Nasal cavity respiratory epithelium epithelial cell of viscerocranial mucosa (primary cell): Measurements from ENCODE around the gene IFITM1. TPM values are rescaled to one million over a fixed set of nuclear protein-coding genes. Genes with fewer than 3 reads are reported as not detected.

Experiments
- total RNA-seq: library from RNA; depleted of rRNA; stranded (reverse); fragments of >200 nt; gene quantifications from 2 replicates; pipeline ENCODE4 v1.2.3, GENCODE V29; 2014

The IFITM1 gene
- 5.9 and 7.9 TPM in 2 replicates for total RNA-seq

GRCh38 chr11:313787-314553 lies at the start of gene IFITM1:
Gene IFITM1, plus strand, starts transcription at chr11:314040. Its CDS starts 131 bp downstream, at chr11:314171.

GRCh38 chr11:278001-278951 lies 35.6 kb upstream of the IFITM1 start, which contains the start of gene NLRP6:
Gene NLRP6, plus strand, starts transcription at chr11:278407. Its CDS starts 163 bp downstream, at chr11:278570.

DNA sequence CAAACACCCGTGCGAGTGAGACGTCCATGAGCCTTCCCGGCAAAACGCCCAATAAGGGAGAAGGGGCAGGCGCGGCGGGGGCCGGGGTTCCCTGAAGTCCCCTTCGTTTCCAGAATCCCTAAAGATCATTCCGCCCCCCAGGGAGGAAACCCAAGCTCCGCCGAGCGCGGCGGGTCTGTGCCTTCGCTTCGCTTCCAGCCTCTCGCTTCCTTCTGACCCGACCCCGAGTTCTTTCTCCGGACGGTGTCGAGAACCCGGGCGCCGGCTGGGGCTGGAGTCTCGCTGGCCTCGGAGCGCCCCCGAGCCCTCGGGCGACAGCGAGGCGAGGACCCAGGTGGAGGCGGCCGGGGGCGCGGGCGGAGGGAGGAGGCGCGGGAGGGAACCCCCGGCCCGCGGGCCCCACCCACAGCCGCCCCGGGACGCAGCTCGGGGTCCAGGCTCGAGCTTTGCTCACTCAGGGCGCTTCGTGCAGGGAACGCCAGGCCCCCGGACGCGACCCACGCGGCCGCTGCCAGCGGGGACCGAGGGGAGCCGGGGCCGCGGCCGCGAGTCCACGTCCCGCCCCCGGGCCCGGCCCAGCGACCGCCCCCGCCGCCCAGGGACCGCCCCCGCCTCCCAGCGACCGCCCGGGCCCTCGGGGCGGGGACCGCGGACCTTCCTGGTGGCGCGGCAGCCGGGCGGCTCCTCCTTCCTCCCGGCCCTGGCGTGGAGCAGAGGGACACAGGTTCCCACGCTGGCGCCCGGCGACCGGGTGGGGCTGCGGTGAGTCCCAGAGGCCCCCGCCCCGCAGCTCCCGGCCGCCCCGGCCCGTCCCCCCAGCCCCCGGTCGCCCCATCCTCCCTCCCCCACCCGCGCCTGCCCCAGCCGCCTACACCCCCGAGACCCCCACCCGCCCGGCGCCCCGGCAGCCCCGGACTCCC lies 25.1 kb upstream of the IFITM1 start, which contains the start of gene PGGHG:
Gene PGGHG (plus strand): TSS at position 649 of the 920 bp plus-strand sequence. CDS start 691 bp downstream, outside the sequence.

GRCh38 chr11:299081-299891 lies 14.6 kb upstream of the IFITM1 start, which contains the start of gene IFITM5:
Gene IFITM5, minus strand, starts transcription at chr11:299526. Its CDS starts 36 bp downstream, at chr11:299490.

DNA sequence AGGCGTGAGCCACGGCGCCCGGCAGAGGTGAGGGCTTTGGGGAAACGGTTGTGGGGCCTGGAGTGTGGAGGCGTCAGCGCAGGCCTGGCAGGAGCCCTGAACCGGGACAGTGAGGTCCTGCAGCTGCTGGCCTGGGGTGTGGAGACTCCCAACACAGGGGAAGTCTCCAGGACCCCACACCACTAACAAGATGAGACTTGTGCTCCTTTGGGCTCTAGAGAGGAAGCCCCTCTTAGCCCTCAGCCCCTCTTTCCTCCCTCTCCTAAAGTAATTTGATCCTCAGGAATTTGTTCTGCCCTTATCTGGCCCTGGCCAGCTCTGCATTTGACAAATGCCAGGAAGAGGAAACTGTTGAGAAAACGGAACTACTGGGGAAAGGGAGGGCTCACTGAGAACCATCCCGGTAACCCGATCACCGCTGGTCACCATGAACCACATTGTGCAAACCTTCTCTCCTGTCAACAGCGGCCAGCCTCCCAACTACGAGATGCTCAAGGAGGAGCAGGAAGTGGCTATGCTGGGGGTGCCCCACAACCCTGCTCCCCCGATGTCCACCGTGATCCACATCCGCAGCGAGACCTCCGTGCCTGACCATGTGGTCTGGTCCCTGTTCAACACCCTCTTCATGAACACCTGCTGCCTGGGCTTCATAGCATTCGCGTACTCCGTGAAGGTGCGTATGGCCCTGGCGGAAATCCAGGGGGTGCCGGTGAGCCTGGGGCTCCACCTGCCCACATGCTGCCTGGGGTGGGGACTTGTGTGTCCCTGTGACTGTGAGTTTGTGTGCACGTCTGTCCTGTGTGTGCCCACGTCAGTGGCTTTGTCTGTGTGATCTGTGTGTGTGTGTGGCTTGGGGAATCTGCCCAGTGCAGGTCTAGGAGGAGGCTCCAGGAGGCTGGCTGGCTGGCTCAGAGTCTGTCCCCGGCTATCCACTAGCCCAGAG lies 5.8 kb upstream of the IFITM1 start, which contains the start of gene IFITM2:
Gene IFITM2 (plus strand): TSS at position 51 of the 943 bp plus-strand sequence. CDS start 377 bp downstream, at position 428.

Other genes starting within 250 kb of the IFITM1 start
- not detected in 2 replicates for gene SCGB1C1, start 121.0 kb upstream of the IFITM1 start, total RNA-seq
- gene BET1L, start 106.6 kb upstream of the IFITM1 start, total RNA-seq: 15.0 and 25.0 TPM in 2 replicates
- gene RIC8A, start 106.3 kb upstream of the IFITM1 start, total RNA-seq: 126 and 142 TPM in 2 replicates
- gene SIRT3, start 77.7 kb upstream of the IFITM1 start, total RNA-seq: 8.4 and 9.2 TPM in 2 replicates
- gene PSMD13, start 77.1 kb upstream of the IFITM1 start, total RNA-seq: 83.6 and 141 TPM in 2 replicates
- not detected in 2 replicates for gene NLRP6, start 35.6 kb upstream of the IFITM1 start, total RNA-seq
- gene PGGHG, start 24.9 kb upstream of the IFITM1 start, total RNA-seq: 1.7 and 5.5 TPM in 2 replicates
- not detected in 2 replicates for gene IFITM5, start 14.5 kb upstream of the IFITM1 start, total RNA-seq
- 2.8 and 7.2 TPM in 2 replicates for gene IFITM2, start 6.2 kb upstream of the IFITM1 start, total RNA-seq
- gene IFITM3, start 6.8 kb downstream of the IFITM1 start, total RNA-seq: 15.0 and 35.7 TPM in 2 replicates
- gene B4GALNT4, start 55.5 kb downstream of the IFITM1 start, total RNA-seq: 4.8 and 17.3 TPM in 2 replicates
- 208 and 214 TPM in 2 replicates for gene PKP3, start 80.2 kb downstream of the IFITM1 start, total RNA-seq
- gene SIGIRR, start 101.0 kb downstream of the IFITM1 start, total RNA-seq: 7.4 and 22.2 TPM in 2 replicates
- gene ANO9, start 128.0 kb downstream of the IFITM1 start, total RNA-seq: 4.4 and 15.9 TPM in 2 replicates
- gene PTDSS2, start 136.2 kb downstream of the IFITM1 start, total RNA-seq: 24.3 and 31.7 TPM in 2 replicates
- gene RNH1, start 193.2 kb downstream of the IFITM1 start, total RNA-seq: 339 and 399 TPM in 2 replicates
- 99.5 and 124 TPM in 2 replicates for gene HRAS, start 221.5 kb downstream of the IFITM1 start, total RNA-seq
- gene LRRC56, start 223.5 kb downstream of the IFITM1 start, total RNA-seq: 0.34 and 1.4 TPM in 2 replicates
- 1.0 and 2.0 TPM in 2 replicates for gene LMNTD2, start 246.7 kb downstream of the IFITM1 start, total RNA-seq
- gene RASSF7, start 246.9 kb downstream of the IFITM1 start, total RNA-seq: 18.7 and 29.0 TPM in 2 replicates